LNCAP (cell line): Measurements from ENCODE around the gene CENPN.

Experiments used
- TF ChIP-seq, protein P1 (sequence below): fragments of 450-650 bp; IDR thresholded peaks from 2 replicates; pipeline ENCODE4 v1.5.1; 2017; ENCODE audit warnings: mild to moderate bottlenecking

The CENPN gene

DNA sequence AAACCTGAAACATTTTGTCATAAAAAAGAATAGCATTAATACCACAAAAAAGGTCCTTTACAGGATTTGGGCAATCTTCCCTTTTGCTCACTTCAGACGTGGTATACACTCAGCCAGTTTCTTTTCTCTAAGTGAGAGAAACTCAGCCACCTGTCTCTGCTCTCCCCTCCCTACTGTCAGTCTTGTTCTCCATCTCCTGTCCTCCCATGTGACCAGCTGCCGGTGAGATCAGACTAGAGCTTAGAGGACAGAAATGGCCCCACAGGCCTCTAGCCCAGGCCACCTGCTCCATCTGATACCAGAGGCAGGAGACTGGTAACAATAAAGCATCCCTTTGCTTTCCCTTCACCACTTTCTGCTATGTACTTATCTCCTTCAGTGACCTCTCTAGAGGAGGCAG is 35.2 kb upstream of the CENPN start:
- TF ChIP-seq, protein P1, sequence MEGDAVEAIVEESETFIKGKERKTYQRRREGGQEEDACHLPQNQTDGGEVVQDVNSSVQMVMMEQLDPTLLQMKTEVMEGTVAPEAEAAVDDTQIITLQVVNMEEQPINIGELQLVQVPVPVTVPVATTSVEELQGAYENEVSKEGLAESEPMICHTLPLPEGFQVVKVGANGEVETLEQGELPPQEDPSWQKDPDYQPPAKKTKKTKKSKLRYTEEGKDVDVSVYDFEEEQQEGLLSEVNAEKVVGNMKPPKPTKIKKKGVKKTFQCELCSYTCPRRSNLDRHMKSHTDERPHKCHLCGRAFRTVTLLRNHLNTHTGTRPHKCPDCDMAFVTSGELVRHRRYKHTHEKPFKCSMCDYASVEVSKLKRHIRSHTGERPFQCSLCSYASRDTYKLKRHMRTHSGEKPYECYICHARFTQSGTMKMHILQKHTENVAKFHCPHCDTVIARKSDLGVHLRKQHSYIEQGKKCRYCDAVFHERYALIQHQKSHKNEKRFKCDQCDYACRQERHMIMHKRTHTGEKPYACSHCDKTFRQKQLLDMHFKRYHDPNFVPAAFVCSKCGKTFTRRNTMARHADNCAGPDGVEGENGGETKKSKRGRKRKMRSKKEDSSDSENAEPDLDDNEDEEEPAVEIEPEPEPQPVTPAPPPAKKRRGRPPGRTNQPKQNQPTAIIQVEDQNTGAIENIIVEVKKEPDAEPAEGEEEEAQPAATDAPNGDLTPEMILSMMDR = no peak

DNA sequence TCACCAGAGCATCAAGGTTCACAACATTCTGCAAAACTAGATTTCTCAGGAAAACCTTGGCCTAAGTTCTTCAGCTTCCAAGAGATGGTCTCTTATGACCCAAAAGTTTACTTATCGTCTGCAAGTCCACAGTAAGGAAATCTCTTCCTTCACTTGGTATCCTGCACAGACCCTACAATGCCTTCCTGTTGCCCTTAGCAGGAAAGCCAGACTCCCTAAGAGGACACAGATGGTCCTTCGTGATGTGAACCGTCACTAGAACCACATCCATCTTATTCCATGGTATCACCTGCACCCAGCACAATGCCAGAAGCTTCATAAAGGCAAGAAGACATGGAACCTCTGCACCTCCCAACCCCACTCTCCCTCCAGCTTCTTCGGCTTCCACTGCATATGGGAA is 34.4 kb upstream of the CENPN start:
- TF ChIP-seq, protein P1 = no peak

DNA sequence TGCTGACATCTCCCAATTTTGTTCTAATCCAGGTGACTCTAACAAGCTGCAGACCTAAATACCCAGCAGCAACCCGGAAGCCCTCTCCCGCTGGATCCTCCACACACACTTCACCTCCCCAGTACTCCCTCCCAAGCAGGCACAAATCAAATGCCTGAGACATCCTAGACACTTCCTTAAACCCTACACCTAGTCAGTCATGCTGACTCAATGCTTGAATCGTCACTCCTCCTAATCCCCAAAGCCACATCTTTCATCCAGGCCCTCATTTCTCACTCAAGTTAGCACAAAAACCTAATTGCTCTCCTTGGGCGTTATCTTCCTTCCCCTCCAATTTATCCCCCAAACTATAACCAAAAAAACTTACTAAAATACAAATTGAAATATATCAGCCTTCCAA is 33.0 kb upstream of the CENPN start:
- TF ChIP-seq, protein P1 = no peak

DNA sequence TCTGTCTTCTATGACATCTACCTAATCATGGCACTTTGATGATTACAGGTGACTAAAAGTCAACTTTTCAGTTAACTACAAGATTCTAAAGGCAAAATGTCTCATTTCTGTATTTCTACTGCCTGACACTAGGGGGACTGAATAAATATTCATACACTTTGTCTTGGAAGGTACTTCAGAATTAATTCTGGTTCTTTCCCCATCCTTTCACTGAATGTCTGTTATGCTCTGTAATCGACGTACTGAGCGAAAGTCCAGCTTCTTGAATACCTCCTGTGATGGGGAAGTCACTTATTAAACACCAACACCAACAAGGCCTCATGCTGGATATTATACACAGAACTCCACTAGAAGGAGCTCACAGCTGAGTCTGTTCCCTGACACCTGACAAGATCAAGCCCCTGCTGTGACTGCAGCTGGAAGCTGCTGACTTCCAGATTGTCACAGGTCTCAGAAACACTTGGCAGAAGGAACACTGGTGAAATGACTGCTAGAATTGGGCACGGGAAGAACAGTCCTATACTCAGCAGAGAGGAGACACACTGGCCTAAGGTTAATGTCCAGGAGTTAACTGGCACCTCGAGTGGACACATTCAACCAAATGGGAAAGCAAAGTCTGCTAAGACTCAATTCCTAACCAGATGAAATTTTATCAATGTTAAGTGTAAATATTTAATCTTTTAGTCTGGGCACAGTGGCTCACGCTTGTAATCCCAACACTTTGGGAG is 32.2 kb upstream of the CENPN start:
- TF ChIP-seq, protein P1 = peak; percentile 54

DNA sequence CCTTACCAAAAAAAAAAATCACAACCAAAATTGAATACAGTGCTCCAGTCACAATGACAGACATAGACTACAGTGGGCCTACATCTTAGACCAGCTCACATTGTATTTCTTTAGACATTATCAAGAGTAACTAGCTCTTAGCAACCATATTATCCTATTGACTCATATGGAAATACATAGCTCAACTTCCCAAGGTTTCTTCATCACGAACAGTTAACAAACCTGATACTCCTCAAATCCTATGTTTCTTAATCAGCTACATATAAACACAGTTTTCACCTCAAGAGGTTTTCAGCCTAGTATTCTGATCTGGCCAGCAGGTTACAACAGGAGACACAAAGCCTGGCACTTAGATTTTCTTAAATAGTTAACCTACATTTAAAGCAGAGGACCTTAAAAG is 30.1 kb upstream of the CENPN start:
- TF ChIP-seq, protein P1 = no peak

DNA sequence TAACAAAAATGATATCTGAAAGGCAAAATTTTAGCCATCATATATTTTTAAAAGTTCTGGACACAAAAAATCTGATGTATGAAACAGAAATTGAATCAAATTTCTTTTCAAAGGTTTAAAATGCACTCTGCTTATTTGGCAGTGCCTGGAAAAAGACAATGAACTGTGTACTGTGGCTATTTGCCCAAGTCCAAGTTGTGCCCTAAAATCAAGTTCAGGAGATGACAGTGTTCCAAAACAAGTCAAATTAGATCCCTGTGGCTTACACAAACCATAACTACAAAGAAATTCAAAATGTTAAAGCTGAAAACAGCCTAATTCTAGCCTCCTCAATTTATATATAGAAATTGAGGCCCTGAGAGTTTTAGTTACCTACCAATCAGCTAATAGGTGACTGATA is 25.9 kb upstream of the CENPN start:
- TF ChIP-seq, protein P1 = no peak

DNA sequence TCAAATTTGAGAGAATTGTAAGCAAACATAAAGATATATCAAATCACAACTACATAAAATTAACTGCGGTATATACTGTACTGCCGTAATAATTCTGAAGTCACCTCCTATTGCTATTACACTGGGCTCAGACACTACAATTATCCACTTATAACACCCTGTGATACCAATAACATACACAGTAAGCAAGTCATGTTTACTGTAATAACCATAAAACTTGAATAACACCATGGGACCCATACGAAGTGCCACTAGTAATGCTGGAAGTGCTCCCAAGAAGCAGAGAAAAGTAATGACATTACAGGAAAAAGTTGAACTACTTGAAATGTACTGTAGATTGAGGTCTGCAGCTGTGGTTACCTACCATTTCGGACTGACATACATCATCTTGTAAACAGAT is 24.4 kb upstream of the CENPN start:
- TF ChIP-seq, protein P1 = no peak
